ENCODE measurements around the gene COL15A1.
"Not testable (repeated sequence)": the region's sequence is repeated elsewhere in the genome, so short reads cannot be mapped to it uniquely, and the experiment has no call there.

COL15A1 gene

DNA sequence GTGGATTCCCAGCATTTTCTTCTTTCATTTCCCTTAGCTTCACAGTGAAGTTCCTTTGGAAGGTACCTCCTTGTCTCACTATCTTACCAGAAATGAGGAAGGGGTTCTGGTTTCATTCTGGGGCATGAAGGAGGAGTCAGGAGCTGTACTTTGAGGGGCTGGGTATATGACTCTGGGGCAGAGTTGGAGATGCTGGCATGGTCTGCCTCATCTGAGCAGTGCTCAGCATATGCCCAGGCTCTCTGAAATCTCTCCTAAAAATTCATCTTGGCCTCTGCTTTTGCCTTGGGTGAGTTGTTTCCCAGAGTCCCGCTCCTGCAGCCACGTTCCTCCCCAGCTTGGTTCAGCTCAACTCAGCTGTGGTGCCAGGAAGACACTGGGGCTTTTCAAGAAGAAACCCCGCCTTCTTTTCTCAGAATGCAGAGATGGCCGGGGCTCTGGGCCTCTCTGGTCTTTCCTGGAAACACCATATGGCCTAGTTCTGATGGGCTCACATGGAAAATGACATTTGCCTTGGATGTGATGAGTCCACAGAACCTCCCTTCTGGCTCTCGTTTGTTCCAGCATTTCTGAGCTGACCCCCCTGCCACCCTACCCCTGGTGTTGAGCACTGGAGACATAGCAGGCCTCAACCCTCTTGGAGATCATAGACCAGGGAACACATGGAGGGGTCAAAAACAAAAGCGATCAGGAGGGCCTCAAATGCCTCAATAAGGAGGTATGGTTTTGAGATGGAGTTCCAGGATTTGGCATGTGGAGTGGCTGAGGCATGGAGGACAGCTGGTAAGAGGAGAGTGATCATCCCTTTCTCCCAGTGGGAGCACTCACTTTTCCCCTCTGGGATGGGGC is 149.2 kb downstream of the COL15A1 start:
- DNase-seq, result no peak

DNA sequence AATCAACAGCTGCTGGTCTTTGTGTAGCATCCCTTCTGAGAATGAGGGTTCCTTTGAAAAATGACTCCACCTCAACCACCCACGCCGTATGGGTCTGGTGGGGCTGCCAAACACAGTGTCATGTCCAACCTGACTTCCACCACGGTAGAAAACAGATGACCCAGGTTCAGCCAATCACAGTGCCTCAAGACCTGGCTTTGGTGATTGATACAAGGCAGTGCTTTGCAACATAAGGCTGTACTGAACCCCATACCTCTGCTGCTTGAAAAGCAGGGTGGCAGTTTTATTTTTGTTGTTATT is 149.7 kb downstream of the COL15A1 start:
- no peak for DNase-seq

DNA sequence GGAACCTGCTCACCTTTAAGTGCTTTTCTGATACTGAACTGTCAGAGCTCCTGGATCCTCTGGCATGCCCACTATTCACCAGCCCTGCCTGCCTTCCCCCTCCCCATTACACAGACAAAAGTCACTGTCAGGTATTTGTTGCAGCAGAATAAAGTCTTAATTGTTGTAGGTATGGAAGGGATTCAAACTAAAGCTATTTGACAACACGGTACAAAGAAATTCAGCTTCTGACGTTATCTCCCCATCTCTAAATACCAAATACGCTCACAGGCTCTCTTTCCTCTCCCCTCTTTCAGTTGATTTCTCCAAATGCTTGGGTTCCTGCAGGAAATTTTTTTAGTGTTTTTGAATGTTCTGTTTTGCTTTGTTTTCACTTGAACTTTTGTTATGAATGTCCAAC is 151.9 kb downstream of the COL15A1 start:
- DNase-seq, result no peak

DNA sequence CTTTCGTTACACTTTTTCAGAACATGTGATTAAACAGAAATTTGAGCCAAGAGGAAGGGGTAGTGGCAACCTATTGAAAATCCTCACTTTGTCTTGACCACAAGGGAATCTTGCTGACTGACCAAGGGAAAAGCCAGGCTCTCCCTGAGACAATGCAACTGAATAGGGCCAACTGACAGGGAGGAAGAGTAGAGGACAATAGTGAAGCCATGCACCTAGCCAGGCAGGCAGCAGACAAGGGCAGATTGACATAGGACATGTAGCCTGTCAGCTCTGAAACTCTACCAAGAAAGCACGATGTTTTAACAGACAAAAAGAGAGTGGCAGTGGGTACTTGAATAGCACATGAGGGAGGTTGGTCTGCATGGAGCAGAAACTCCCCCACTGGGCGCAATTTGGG is 152.7 kb downstream of the COL15A1 start:
- no peak for DNase-seq

DNA sequence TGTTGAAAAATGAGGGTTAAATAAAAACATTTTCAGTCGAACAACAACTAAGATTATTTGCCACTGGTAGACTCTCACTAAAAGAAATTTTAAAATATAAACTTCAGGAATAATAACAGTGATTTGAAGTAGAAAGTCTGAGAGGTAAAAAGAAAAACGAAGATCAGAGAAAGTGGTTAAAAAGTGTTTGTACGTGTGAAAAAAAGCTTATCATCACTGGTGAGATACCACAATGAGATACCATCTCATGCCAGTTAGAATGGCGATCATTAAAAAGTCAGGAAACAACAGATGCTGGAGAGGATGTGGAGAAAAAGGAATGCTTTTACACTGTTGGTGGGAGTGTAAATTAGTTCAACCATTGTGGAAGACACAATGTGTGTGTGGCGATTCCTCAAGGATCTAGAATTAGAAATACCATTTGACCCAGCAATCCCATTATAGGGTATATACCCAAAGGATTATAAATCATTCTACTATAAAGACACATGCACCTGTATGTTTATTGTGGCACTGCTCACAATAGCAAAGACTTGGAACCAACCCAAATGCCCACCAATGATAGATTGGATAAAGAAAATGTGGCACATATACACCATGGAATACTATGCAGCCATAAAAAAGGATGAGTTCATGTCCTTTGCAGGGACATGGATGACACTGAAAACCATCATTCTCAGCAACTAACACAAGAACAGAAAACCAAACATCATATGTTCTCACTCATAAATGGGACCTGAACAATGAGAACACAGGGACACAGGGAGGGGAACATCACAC is 156.3 kb downstream of the COL15A1 start:
- not testable (repeated sequence) for DNase-seq

DNA sequence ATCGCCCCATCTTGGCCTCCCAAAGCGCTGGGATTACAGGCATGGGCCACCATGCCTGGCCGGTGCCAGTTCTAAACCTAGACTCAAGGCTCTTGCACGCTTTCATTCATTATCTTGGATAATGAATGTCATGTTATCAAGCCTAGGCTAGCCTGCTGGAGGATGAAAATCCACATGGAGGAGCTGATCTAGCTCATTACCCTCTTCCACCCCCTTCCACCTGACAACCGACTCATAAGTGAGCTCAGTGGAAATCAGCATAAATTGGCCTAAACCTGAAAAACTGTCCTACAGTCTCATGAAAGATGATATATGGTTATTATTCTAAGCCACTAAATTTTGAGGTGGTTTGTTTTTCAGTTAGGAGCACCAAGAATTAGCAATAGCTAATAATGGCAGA is 157.6 kb downstream of the COL15A1 start:
- no peak for DNase-seq

DNA sequence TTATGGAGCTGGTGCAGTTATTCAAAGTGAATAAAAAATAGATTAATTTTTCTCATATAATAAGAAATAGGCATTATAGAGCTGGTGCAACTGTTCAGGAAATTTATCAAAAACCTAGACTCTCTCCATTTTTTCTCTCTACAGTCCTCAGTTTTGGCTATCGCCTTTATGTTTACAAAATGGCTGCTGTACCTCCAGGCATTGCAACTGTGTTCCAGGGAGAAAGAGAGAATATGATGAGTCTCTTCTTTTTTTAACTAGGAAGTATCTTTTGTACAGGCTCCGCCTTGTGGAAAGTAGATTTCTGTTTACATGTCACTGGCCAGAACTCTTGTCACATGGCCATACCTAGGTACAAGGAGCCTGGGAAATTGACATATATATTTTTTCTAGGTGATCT is 158.1 kb downstream of the COL15A1 start:
- no peak for DNase-seq

DNA sequence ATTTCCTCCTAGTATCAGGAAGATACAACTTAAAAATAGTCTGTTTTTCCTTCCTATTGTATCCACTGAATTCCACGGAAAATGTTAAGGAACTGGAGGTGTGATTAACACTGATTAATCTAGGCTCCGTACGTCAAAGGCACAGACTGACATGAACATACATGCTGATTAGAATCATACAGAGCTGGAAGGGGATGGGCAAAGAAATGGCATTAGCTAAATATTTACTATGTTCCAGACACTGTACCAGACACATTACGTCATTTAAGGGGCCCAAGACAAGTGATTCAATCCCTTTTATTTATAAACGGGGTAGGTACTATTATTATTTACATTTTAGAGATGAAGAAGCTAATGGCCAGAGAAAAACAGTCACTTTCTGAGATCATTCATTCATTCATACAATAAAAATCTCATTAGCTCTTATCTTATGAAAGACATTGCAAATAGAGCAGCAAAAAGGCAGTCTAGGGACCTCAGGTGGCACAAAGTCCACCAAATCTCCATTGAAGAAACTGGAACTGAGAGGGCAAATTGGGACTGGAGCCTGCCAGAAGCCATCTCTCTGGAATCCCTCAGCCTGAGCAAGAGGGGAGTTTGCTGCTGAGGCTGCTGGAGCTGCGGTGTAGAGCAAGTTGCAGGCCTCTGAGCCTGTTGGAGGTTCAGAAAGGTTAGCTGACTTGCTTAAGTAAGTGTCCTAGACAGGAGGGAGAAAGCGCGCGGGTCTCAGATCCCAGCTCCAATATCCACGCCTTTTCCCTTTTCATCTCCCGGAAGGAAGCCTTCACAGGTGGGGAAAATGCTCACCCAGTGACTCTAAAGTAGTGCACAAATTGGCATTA is 159.6 kb downstream of the COL15A1 start:
- no peak for DNase-seq

DNA sequence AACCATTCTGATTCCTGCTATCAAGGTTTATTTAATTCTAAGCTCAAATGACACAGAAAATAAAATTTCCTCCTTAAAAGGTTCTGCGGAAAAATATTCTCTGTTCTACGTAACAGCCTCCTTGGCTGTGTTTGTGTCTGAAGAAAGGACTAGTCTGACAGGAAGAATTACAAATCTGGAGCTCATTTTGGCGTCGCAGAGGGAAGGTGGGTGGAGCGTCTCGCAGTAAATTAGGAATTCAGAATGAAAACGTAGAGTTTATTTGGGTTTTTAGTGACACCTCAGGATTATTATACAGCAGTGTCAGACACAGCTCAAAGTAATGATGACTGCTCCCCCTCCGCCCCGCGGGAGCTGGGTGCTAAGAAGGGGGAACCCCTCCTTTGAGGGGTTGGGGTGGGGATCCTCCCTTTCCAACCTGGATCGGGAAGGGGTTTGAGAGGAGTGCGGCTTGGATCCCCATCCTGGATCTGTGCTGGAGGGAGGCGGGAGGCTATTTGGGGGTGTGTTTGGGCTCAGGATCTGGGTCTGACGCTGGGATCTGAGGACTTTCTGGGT is 160.3 kb downstream of the COL15A1 start:
- DNase-seq, result no peak

DNA sequence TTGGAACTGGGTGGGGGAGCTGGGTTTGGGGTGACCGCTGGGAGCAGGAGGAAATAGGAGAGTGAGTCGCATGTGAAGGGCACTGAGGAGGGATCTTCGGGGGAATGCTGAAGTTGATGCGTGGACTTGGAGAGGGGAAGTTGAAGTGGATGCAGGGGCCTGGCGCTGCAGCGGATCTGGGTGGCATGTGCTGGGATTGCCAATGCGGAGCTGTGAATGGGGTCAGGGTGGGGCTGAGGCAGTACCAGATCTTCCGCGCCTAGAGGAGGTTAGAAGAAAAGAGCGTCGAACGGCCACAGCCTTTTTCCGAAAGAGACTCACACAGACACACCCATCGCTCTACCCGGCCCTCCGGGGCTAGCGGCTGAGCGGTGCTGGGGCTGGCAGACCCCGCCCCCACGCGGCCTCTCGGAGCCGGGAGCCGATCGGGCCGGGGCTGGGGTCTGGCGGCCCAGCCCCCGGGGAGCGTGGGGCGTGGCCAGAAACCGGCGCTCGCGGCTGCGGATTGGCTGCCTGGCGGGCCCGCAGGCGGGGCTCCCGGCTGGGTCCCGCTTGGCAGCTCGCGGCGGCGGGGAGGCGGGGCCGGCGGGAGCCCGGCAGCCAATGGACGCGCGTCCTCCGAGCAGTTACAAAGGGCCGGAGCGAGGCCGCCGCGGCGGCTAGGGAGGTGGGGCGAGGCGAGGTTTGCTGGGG is 160.9 kb downstream of the COL15A1 start, which contains the start of gene TGFBR1:
Gene TGFBR1, plus strand, starts transcription at position 655 of the 693 bp plus-strand sequence. CDS start 93 bp downstream, outside the sequence.
- DNase-seq, result peak; percentile 67

DNA sequence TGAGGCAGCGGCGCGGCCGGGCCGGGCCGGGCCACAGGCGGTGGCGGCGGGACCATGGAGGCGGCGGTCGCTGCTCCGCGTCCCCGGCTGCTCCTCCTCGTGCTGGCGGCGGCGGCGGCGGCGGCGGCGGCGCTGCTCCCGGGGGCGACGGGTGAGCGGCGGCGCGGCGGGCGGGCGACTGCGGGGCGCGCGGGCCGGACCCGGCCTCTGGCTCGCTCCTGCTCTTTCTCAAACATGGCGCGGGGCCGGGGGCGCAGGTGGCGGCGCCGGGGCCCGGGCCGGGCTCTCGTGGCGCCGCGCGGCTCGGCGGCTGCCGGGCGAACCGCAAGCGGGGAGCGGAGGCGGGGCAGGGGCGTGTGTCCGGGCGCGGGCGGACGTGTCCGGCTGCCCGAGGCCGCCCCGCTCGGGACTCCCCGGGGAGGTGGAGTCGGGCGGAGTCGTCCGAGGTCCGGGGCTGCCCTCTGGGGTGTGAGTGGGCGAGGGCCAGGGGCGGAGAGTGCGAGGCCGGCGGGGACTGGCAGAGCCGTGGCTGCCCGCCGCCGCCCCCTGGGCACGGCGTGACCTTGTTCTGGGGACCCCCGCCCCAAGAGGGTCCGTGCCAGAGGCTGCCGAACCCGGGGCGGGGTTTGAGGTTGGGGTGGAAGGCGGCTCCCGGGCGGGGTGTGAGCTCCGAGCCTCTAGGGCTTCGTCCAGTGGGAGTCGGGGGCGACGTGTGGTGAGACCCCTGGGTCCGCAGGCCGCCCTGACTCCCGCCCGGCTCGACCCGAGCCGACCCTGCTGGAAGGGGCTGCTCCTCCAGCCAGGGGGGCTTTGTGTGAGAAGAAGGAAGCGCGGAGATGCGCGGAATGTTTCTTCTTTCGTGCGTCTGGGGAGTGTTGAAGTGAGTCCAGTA is 161.7 kb downstream of the COL15A1 start:
- DNase-seq, result no peak

DNA sequence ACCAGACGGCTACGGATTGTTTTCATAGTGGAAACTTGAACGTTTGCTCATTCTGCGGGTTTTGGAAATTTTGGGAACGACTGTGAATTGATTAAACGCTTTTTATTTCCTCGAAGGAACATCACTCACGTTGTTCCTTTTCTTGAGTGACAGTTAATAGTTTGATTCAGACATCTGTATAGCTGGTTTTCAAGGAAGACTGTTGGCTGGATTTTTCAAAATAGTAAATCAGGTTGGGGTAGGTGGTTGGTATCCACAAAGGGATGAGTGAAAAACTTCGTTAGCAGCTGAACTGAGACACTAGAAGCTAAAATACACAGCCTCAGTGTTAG is 162.3 kb downstream of the COL15A1 start:
- DNase-seq, result no peak

DNA sequence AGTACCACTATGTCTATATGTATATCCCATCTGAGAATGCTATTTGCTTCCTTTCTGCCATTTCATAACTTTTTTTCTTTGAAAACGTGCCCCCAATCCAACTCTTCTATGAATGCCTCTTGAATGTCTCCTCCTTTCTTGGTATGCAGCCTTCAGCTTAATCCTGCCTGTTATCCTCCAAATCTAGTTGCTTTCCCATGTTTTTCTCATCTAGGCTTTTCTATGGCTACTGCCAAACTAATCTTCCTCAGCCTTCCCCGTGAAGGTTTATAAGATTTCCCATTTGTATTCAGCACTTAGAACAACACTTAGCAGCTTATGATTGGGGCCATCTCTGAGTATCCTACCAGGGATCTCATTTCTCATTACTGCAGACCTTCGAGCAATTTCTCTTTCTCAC is 163.7 kb downstream of the COL15A1 start:
- no peak for DNase-seq

DNA sequence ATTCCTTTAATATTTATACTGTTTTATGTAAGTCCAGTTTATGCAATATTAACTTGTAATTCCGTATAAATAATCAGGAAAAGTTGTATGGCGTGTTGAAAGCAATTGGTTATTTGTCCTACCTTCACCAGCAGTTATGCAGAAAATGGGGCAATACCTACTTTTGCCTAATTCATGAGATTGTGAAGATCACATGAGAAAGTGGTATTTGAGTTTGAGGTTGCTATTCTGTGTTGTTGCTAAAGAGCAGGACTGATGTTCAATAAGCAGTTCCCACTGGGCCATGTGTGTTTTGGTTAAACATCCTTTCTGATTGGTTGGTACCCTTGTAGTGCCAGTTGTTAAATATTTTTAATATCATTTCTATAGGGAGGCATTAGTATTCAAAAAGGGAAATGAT is 164.4 kb downstream of the COL15A1 start:
- no peak for DNase-seq

DNA sequence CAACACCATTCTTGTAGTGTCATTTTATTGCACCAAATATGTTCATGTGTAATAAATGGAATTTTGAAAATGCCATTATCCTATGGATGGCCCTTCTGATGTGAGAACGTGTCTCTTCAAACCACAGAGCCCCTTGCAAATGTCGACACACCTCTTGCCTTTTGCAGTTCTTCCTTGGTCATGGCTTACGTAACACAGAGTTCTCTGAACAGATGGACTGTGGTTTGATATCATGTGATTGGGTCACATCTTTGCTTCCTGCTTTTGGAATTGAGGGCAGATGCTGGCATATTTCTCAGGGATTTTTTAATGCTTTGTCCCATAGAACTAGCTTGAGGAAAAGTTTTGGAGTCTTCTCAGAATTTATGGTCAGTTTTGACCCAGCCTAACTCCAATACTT is 165.8 kb downstream of the COL15A1 start:
- no peak for DNase-seq

DNA sequence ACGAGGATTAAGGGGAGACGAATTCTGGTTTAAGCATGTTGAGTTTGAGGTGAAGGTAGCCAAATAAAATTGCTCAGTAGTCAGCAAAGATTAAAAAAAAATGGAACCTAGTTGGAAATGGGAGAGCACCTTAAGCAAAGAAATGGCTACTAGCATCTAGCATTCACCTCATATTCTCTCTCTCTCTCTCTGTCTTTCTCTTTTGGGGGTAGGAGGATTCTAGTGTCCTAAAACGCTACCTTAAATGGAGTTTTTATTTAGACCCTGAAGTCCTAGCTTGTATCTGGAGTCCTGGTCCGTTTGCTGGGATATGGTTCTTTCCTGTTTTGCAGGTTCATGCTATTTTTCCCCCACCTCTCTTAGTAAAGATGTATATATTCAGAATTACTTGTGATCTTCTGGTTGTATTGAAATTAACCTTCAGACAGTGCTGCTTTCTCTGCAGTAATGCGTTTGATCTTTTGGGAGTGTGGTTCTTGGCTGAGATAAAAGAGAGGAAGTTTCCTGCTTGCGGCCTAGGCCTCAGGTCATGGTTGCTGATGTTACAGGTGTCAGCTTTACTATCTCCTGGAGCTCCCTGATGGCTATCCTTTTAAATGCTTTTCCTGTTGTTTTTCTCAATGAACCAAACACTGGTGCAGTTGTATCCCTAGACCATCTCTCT is 169.2 kb downstream of the COL15A1 start:
- no peak for DNase-seq

DNA sequence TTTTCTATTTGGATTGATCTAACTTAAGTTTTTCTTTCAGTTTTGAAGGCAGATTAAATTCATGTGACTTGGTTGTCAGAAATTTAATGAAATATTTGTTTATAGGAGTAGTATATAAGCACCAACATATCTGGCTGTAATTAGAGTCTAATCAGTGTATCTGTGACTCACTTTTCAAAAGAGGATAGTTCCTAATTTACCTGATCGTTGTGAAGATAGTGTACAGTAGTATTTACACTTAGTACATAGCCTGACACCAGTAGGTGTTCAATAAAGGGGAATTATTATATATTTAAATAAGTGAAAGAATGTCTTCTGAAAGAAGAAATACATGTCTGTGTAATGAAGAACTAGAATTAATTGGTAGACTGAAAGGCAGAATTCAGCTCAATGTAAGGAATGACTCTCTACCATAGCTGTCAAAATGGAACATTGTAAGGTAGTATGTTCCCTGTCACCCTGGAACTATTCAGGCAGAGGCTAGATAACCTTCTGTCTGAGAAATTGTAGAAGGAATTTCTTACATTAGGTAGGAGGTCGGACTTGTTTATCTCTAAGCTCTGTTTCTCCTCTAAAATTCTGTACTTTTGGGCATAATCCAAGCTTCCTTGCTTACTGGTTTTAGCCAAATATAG is 169.8 kb downstream of the COL15A1 start:
- DNase-seq, result no peak

DNA sequence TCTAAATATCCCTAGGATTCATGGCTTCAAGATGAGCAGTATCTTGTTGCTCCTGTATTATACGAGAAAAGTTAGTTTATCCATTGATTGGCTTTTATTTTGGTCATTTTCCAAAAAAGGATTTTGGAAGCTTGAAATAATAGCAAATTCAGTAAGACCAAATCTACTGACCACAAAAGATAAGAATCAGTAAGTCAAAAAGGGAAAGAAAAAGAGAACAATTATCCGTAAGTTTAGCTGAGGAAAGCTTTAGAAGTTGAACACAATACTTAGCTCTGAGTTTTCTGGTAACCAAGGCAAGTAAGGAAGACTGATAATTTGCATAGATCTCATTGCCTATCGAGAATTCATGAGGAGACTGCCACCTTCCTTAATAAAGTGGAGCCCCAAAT is 170.3 kb downstream of the COL15A1 start:
- DNase-seq, result no peak

DNA sequence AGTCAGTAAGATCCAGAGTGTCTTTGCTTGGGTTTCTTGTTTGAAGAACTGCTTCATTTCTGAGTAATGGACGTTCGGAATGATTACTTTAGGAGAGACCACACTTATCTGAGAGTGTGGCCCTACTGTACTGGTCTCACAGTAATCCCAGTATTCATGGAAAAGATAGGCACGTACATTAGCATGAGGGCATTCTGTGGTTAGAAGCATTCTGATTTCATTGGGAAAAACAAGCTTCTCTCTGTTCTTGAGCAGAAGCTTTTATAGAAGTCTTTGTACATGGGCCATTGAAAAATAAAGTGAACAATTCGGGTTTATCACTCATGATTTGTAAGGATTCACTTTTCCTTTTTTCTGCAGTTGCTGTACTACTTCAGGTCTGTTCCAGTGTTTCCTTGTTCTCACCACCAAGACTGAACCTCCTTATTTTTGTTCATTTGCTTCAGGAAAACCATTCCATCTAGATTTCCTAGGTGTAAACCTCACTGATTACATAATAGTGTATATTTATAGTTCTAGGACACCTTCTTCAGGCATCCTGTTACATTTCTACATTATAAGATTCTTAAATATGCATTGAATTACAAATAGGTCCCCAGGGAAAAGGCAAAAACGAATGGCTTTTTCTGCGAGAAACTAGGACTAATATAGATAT is 171.3 kb downstream of the COL15A1 start:
- no peak for DNase-seq

DNA sequence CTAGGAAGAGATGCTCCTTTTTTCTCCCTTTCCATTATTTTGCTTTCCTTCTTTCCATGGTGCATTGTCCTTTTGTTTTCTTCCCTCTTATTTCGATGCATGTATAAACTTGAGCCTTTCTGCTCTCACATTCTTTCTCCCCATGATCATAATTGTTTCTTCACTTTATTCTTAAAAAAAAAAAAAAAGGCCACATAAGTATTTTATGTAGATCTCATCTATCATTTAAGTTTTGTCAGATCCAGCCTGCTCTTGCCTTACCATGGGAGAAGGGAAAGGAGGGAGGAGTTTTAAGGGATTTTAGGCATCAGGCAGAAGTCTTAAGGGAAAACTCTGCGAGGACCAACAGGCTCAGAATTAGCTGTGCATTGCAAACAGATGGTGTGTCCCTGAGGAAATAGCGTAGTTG is 172.3 kb downstream of the COL15A1 start:
- no peak for DNase-seq

Data from NCI-H2107 (cell line).